AG09309 (cell line): ENCODE measurements around the gene FUT4.

ENCODE experiments used
- DNase-seq: peaks from one replicate; pipeline ENCODE4 v3.0.0-alpha.2; 2010; ENCODE audit warnings: low read depth
- H3K4me3 ChIP-seq: 2 replicates; pipeline ENCODE4 v1.5.1; 2011; ENCODE audit warnings: mild to moderate bottlenecking, low read depth, low read length, moderate library complexity; ENCODE audit not compliant: control insufficient read depth
- TF ChIP-seq, protein P1 (sequence below): IDR thresholded peaks from 2 replicates; pipeline ENCODE4 v1.5.1; 2011; ENCODE audit warnings: mild to moderate bottlenecking, low read depth, low read length, inconsistent platforms; ENCODE audit not compliant: insufficient read depth, control insufficient read depth; ENCODE audit errors: missing control alignments

FUT4 gene

DNA sequence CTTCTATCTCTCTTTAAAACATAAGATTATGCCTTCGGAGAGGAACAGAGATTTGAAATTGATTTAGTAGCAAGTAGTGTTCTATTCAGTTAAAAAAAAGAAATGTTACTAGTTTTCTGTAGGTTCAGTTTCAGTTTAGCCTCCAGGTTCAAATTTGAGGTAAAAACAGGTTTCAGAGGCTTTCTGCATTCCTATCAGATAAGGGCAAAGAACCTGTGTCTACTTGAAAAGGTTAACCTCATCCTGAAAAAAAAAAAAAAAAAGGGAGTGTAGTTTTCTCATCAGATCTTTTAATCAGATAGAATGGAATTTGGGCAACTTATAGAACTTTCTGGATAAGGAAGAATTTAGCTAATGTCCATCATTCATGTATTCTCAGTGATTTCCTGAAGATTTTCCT is 19.4 kb upstream of the FUT4 start:
- H3K4me3 ChIP-seq, result no peak overlapping the region
- TF ChIP-seq, protein P1, sequence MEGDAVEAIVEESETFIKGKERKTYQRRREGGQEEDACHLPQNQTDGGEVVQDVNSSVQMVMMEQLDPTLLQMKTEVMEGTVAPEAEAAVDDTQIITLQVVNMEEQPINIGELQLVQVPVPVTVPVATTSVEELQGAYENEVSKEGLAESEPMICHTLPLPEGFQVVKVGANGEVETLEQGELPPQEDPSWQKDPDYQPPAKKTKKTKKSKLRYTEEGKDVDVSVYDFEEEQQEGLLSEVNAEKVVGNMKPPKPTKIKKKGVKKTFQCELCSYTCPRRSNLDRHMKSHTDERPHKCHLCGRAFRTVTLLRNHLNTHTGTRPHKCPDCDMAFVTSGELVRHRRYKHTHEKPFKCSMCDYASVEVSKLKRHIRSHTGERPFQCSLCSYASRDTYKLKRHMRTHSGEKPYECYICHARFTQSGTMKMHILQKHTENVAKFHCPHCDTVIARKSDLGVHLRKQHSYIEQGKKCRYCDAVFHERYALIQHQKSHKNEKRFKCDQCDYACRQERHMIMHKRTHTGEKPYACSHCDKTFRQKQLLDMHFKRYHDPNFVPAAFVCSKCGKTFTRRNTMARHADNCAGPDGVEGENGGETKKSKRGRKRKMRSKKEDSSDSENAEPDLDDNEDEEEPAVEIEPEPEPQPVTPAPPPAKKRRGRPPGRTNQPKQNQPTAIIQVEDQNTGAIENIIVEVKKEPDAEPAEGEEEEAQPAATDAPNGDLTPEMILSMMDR, result no peak
- DNase-seq, result no peak

- TF ChIP-seq, protein P1, result no peak
- H3K4me3 ChIP-seq, result no peak overlapping the region
- DNase-seq, result no peak
These were observed 18.0 kb upstream of the FUT4 start for GRCh38 chr11:94525546-94526324.

DNA sequence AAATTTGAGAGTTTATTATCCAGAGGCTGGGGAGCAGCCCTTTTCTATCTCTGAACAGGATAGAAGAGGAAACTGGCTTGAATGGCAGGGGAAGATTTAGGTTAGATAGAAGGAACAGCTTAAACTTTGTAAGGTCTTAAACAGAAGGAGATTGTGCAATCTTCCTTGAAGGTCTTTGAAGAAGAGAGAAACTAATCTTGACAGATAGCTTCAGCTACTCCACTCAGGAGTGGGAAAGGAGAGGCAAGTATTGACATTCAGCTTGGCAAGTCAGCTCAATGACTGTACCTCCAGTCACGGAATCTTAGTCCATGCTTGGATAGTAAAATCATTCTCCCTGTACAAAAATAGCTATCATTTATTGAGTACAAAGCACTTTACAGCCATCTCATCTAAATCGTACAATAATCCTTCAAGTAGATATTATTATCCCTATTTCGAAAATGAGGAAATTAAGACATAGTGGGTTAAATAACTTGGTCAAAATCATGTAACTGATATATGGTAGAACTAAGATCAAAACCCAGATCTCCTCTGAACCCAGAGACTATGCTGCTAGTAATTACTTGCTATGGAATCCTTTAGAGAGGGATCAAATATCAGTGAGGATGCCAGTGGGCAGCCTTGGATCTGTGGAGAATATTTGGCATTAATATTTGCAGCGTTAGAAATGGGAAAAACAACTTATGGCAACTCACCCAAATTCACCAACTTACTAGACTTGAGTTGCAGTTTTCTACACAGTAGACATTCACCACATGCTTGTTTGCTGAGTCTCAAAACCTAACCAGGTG is 16.9 kb upstream of the FUT4 start:
- no peak for DNase-seq
- TF ChIP-seq, protein P1, result no peak
- H3K4me3 ChIP-seq, result no peak overlapping the region

- TF ChIP-seq, protein P1, result no peak
- no peak for DNase-seq
- no peak overlapping the region for H3K4me3 ChIP-seq
These were observed 15.2 kb upstream of the FUT4 start for GRCh38 chr11:94528551-94528950.

- TF ChIP-seq, protein P1, result no peak
- DNase-seq, result no peak
- no peak overlapping the region for H3K4me3 ChIP-seq
These were observed 11.5 kb upstream of the FUT4 start for GRCh38 chr11:94532211-94532610.

- TF ChIP-seq, protein P1, result no peak
- no peak overlapping the region for H3K4me3 ChIP-seq
- no peak for DNase-seq
These were observed 10.5 kb upstream of the FUT4 start for GRCh38 chr11:94533206-94533605.
